ENCODE results near the gene ATP1B2.
"Not testable (repeated sequence)": the region's sequence is repeated elsewhere in the genome, so short reads cannot be mapped to it uniquely, and the experiment has no call there.

Gene ATP1B2

GRCh38 chr17:7625749-7626148 lies 25.0 kb upstream of the ATP1B2 start:
- not testable (repeated sequence) for H3K27me3 ChIP-seq (ENCODE audit: control insufficient read depth, insufficient read depth, low read length); H3K9ac ChIP-seq (ENCODE audit: low read length); H3K9me3 ChIP-seq (ENCODE audit: control insufficient read depth, low read length); H3K4me1 ChIP-seq (ENCODE audit: control insufficient read depth, insufficient read depth, low read length); H3K36me3 ChIP-seq (ENCODE audit: control insufficient read depth, insufficient read depth, low read length); H3K4me3 ChIP-seq (ENCODE audit: low read length)

DNA sequence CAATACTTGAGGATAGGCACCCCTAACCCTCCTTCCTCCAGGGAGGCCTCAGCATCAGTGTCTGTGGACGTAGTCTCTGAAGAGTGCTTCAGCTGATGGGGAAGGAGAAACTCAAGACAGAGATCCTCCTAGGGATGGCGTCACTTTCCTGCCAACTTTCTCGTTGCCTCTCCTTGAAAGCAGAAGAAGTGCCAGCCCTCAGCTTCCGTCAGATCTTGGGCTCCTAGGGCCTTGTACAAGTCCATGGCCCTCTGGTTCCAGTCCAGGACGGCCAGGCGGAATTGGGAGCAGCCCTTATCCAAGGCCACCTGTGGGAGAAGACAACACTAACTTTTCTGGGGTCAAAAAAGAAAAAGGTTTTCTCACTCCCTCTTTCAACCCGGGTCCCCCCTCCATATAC lies 24.4 kb upstream of the ATP1B2 start:
- H3K27me3 ChIP-seq (ENCODE audit: control insufficient read depth, insufficient read depth, low read length): no peaks in the 10 kb centered on the region
- no peaks in the 10 kb centered on the region for H3K9me3 ChIP-seq (ENCODE audit: control insufficient read depth, low read length)
- H3K36me3 ChIP-seq (ENCODE audit: control insufficient read depth, insufficient read depth, low read length): no peaks in the 10 kb centered on the region
- no peak overlapping the region for H3K4me3 ChIP-seq (ENCODE audit: low read length)
- H3K9ac ChIP-seq (ENCODE audit: low read length): no peak overlapping the region
- H3K4me1 ChIP-seq (ENCODE audit: control insufficient read depth, insufficient read depth, low read length): peaks cover 7% of the 10 kb centered on the region

GRCh38 chr17:7626956-7627249 lies 23.8 kb upstream of the ATP1B2 start:
- Histone ChIP-seq H3K4me3 (ENCODE audit: low read length) (peak overlapping the region; percentile 80), H3K9me3 (ENCODE audit: control insufficient read depth, low read length) (no peaks in the 10 kb centered on the region), H3K9ac (ENCODE audit: low read length) (peak overlapping the region; percentile 92), H3K36me3 (ENCODE audit: control insufficient read depth, insufficient read depth, low read length) (no peaks in the 10 kb centered on the region), H3K4me1 (ENCODE audit: control insufficient read depth, insufficient read depth, low read length) (peaks cover 13% of the 10 kb centered on the region), H3K27me3 (ENCODE audit: control insufficient read depth, insufficient read depth, low read length) (no peaks in the 10 kb centered on the region)

DNA sequence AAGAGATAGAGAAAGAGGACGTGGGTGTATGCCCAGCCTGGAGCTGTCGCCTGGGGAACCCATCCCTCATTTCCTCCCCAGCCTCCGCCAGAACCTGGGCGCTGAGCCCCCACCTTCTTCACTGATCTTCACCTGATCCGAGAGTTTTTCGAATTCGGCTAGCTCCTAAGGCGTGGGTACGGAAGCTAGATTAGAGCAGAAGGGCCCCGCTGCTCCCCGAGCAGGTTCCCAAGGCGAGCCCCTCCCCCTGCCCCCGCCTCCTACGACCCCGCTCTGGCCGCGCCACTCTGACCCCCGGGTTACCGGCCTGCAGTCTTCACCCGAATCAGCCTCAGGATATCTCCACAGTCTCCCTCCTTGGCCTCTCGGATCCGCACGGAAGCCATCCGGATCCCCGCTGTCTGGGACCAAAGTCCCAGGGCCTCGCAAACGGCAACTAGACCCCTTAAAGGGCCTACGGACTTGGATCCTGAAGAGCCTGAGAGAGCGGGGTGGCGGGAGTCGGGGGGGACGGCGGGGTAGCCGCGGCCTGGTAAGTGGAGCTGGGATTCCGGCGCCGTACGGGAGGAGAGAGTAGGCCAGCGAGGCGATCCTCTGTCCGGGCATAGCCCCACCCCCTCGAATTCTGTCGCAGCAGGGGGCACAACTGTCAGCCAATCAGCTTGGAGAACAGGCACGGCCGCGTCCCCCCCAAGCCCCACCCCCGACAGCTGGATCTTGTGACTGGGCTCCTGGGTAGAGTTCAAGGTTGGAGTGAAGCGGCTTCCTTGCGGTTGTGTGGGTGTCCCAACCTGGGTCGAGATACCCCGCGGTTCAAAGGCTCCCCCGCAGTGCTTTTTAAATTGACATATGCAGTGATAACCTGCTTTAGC lies 23.2 kb upstream of the ATP1B2 start, which contains the start of gene SAT2:
Gene SAT2 (minus strand): TSS at position 572 of the 872 bp plus-strand sequence. CDS start 186 bp downstream, at position 386.
- Histone ChIP-seq H3K36me3 (ENCODE audit: control insufficient read depth, insufficient read depth, low read length) (no peaks in the 10 kb centered on the region), H3K9me3 (ENCODE audit: control insufficient read depth, low read length) (no peaks in the 10 kb centered on the region), H3K9ac (ENCODE audit: low read length) (peak within 1 kb of the TSS; percentile 92), H3K4me3 (ENCODE audit: low read length) (peak within 1 kb of the TSS; percentile 80), H3K27me3 (ENCODE audit: control insufficient read depth, insufficient read depth, low read length) (no peaks in the 10 kb centered on the region), H3K4me1 (ENCODE audit: control insufficient read depth, insufficient read depth, low read length) (peaks cover 18% of the 10 kb centered on the region)

- H3K27me3 ChIP-seq (ENCODE audit: control insufficient read depth, insufficient read depth, low read length): peaks cover 4% of the 10 kb centered on the region
- H3K4me3 ChIP-seq (ENCODE audit: low read length): no peak within 1 kb of the TSS
- H3K36me3 ChIP-seq (ENCODE audit: control insufficient read depth, insufficient read depth, low read length): no peaks in the 10 kb centered on the region
- H3K4me1 ChIP-seq (ENCODE audit: control insufficient read depth, insufficient read depth, low read length): peaks cover 24% of the 10 kb centered on the region
- no peaks in the 10 kb centered on the region for H3K9me3 ChIP-seq (ENCODE audit: control insufficient read depth, low read length)
- no peak within 1 kb of the TSS for H3K9ac ChIP-seq (ENCODE audit: low read length)
Observed at GRCh38 chr17:7629939-7630571, 20.7 kb upstream of the ATP1B2 start, which contains the start of gene SHBG. TSS of gene SHBG (plus strand) at chr17:7630135. CDS start at chr17:7630173, 38 bp downstream.

- Histone ChIP-seq H3K9me3 (ENCODE audit: control insufficient read depth, low read length) (no peaks in the 10 kb centered on the region), H3K4me1 (ENCODE audit: control insufficient read depth, insufficient read depth, low read length) (peaks cover 24% of the 10 kb centered on the region), H3K9ac (ENCODE audit: low read length) (no peak overlapping the region), H3K4me3 (ENCODE audit: low read length) (no peak overlapping the region), H3K36me3 (ENCODE audit: control insufficient read depth, insufficient read depth, low read length) (no peaks in the 10 kb centered on the region), H3K27me3 (ENCODE audit: control insufficient read depth, insufficient read depth, low read length) (peaks cover 4% of the 10 kb centered on the region)
Observed at GRCh38 chr17:7631398-7632380, 19.0 kb upstream of the ATP1B2 start.

DNA sequence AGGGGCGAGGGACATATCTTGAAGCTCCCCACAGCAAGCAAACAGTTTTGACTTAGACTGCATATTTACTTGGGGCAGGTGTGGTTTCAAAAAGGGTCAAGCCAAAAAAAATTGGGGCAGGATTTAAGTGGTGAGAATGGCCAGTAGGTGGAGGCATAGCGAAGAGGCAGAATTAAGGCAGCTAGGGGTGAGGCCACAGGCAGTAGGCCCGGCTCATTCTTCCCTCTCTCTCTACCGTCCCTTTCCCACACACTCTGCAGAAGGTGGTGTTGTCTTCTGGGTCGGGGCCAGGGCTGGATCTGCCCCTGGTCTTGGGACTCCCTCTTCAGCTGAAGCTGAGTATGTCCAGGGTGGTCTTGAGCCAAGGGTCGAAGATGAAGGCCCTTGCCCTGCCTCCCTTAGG lies 18.2 kb upstream of the ATP1B2 start:
- H3K9ac ChIP-seq (ENCODE audit: low read length): no peak overlapping the region
- H3K36me3 ChIP-seq (ENCODE audit: control insufficient read depth, insufficient read depth, low read length): no peaks in the 10 kb centered on the region
- H3K9me3 ChIP-seq (ENCODE audit: control insufficient read depth, low read length): no peaks in the 10 kb centered on the region
- H3K4me1 ChIP-seq (ENCODE audit: control insufficient read depth, insufficient read depth, low read length): peaks cover 24% of the 10 kb centered on the region
- no peak overlapping the region for H3K4me3 ChIP-seq (ENCODE audit: low read length)
- peaks cover 4% of the 10 kb centered on the region for H3K27me3 ChIP-seq (ENCODE audit: control insufficient read depth, insufficient read depth, low read length)

GRCh38 chr17:7633093-7633492 lies 17.6 kb upstream of the ATP1B2 start:
- Histone ChIP-seq H3K27me3 (ENCODE audit: control insufficient read depth, insufficient read depth, low read length) (peaks cover 4% of the 10 kb centered on the region), H3K9ac (ENCODE audit: low read length) (no peak overlapping the region), H3K9me3 (ENCODE audit: control insufficient read depth, low read length) (no peaks in the 10 kb centered on the region), H3K4me3 (ENCODE audit: low read length) (no peak overlapping the region), H3K4me1 (ENCODE audit: control insufficient read depth, insufficient read depth, low read length) (peaks cover 20% of the 10 kb centered on the region), H3K36me3 (ENCODE audit: control insufficient read depth, insufficient read depth, low read length) (no peaks in the 10 kb centered on the region)

GRCh38 chr17:7634384-7634783 lies 16.3 kb upstream of the ATP1B2 start:
- Histone ChIP-seq H3K9me3 (ENCODE audit: control insufficient read depth, low read length) (no peaks in the 10 kb centered on the region), H3K4me3 (ENCODE audit: low read length) (no peak overlapping the region), H3K36me3 (ENCODE audit: control insufficient read depth, insufficient read depth, low read length) (no peaks in the 10 kb centered on the region), H3K9ac (ENCODE audit: low read length) (no peak overlapping the region), H3K27me3 (ENCODE audit: control insufficient read depth, insufficient read depth, low read length) (peaks cover 4% of the 10 kb centered on the region), H3K4me1 (ENCODE audit: control insufficient read depth, insufficient read depth, low read length) (peaks cover 17% of the 10 kb centered on the region)

GRCh38 chr17:7636163-7636562 lies 14.6 kb upstream of the ATP1B2 start:
- H3K27me3 ChIP-seq (ENCODE audit: control insufficient read depth, insufficient read depth, low read length): peaks cover 4% of the 10 kb centered on the region
- no peak overlapping the region for H3K4me3 ChIP-seq (ENCODE audit: low read length)
- peaks cover 17% of the 10 kb centered on the region for H3K4me1 ChIP-seq (ENCODE audit: control insufficient read depth, insufficient read depth, low read length)
- no peaks in the 10 kb centered on the region for H3K36me3 ChIP-seq (ENCODE audit: control insufficient read depth, insufficient read depth, low read length)
- no peaks in the 10 kb centered on the region for H3K9me3 ChIP-seq (ENCODE audit: control insufficient read depth, low read length)
- no peak overlapping the region for H3K9ac ChIP-seq (ENCODE audit: low read length)

- H3K4me1 ChIP-seq (ENCODE audit: control insufficient read depth, insufficient read depth, low read length): no peaks in the 10 kb centered on the region
- H3K36me3 ChIP-seq (ENCODE audit: control insufficient read depth, insufficient read depth, low read length): no peaks in the 10 kb centered on the region
- H3K27me3 ChIP-seq (ENCODE audit: control insufficient read depth, insufficient read depth, low read length): no peaks in the 10 kb centered on the region
- no peak overlapping the region for H3K9ac ChIP-seq (ENCODE audit: low read length)
- H3K9me3 ChIP-seq (ENCODE audit: control insufficient read depth, low read length): no peaks in the 10 kb centered on the region
- no peak overlapping the region for H3K4me3 ChIP-seq (ENCODE audit: low read length)
Observed at GRCh38 chr17:7640783-7641182, 9.9 kb upstream of the ATP1B2 start.

All from mucosa of stomach (tissue), 1 donor.